ENCODE results near the gene SLC25A12. TPM values are rescaled to one million over a fixed set of nuclear protein-coding genes. Genes with fewer than 3 reads are reported as not detected.
A peak's percentile ranks its signal among the peaks of the same experiment; 100 is the strongest.
"Not testable (repeated sequence)": the region's sequence is repeated elsewhere in the genome, so short reads cannot be mapped to it uniquely, and the experiment has no call there.

SLC25A12 gene
- total and polyA plus RNA-seq, 2 donors (not counting 1 experiment from before 2014, with no cell fraction given) = 10.0 to 21.0 TPM

- no peak overlapping the region for H3K9ac ChIP-seq (ENCODE audit: low read length)
- H3K9me3 Mint-ChIP-seq (ENCODE audit: insufficient read depth) = no peaks in the 10 kb centered on the region
- H3K4me3 Mint-ChIP-seq = no peak overlapping the region
- intact Hi-C loops (cut with micrococcal nuclease) = loop anchor here (5.0 kb wide), 1 partner anchor 316 kb away; no protein-coding TSS in a partner anchor
- no peak overlapping the region for H3K4me2 ChIP-seq (replicated peaks; ENCODE audit: low read depth, low read length, poor library complexity, severe bottlenecking)
- H3K27ac ChIP-seq (ENCODE audit: low read length in 2 of 2) = no peak overlapping the region
- ChIA-PET CTCF (interaction anchor here (0.9 to 1.9 kb wide), 3 partner anchors 20 to 651 kb away, joined by 3 to 6 read pairs (median 4); no protein-coding TSS in a partner anchor), POLR2A (no interaction called here)
- H2AFZ ChIP-seq (ENCODE audit: insufficient read depth, low read depth, low read length, poor library complexity, severe bottlenecking) = no peak overlapping the region
- no peaks in the 10 kb centered on the region for H3K27me3 ChIP-seq (replicated peaks in 1 of 4; ENCODE audit: control extremely low read depth in 1 of 4, control insufficient read depth in 3 of 4, insufficient read depth in 4 of 4, low read length in 3 of 4)
- H4K20me1 ChIP-seq (ENCODE audit: control insufficient read depth, insufficient read depth, low read length, poor library complexity, severe bottlenecking) = no peaks in the 10 kb centered on the region
- H3K36me3 ChIP-seq (replicated peaks in 1 of 2; ENCODE audit: control extremely low read depth in 1 of 2, control insufficient read depth in 1 of 2, extremely low read depth in 1 of 2, insufficient read depth in 2 of 2, low read length in 1 of 2) = peaks cover 0 to 24% of the 10 kb centered on the region in 2 experiments
- no peak overlapping the region for H3K4me3 ChIP-seq (ENCODE audit: control extremely low read depth in 1 of 5, extremely low read depth in 1 of 5, insufficient read depth in 1 of 5, low read depth in 2 of 5, low read length in 4 of 5)
- H3K4me1 ChIP-seq (ENCODE audit: control insufficient read depth in 2 of 2, insufficient read depth in 2 of 2, low read length in 2 of 2) = no peaks in the 10 kb centered on the region
- no peaks in the 10 kb centered on the region for H3K9me3 ChIP-seq (ENCODE audit: control extremely low read depth in 1 of 3, control insufficient read depth in 2 of 3, insufficient read depth in 1 of 3, low read length in 2 of 3)
- 100% methylated on average over 1 of the region's 4 CpGs for WGBS (ENCODE audit: insufficient coverage)
- H3K27me3 Mint-ChIP-seq = no peaks in the 10 kb centered on the region
- no peaks in the 10 kb centered on the region for H3K79me2 ChIP-seq (ENCODE audit: control insufficient read depth, insufficient read depth, low read length)
- ATAC-seq (ENCODE audit: low read depth) (no peak), DNase-seq (peak; percentile 10)
- no peaks in the 10 kb centered on the region for H3K4me1 Mint-ChIP-seq
- no peak overlapping the region for H3K27ac Mint-ChIP-seq
- TF ChIP-seq EZH2 (IDR thresholded peaks at IDR 0.05; ENCODE audit: borderline replicate concordance, insufficient read depth, low read depth, low read length, poor library complexity, severe bottlenecking) (no peak), CTCF (IDR thresholded peaks at IDR 0.05) (no peak)
Observed at GRCh38 chr2:171811245-171811628, 82.8 kb downstream of the SLC25A12 start.

- Histone ChIP-seq H3K4me2 (replicated peaks; ENCODE audit: low read depth, low read length, poor library complexity, severe bottlenecking) (no peak overlapping the region), H3K4me1 (ENCODE audit: control insufficient read depth in 2 of 2, insufficient read depth in 2 of 2, low read length in 2 of 2) (no peaks in the 10 kb centered on the region), H3K9ac (ENCODE audit: low read length) (no peak overlapping the region), H3K27ac (ENCODE audit: low read length in 2 of 2) (no peak overlapping the region), H3K36me3 (replicated peaks in 1 of 2; ENCODE audit: control extremely low read depth in 1 of 2, control insufficient read depth in 1 of 2, extremely low read depth in 1 of 2, insufficient read depth in 2 of 2, low read length in 1 of 2) (peaks cover 0 to 24% of the 10 kb centered on the region in 2 experiments), H3K79me2 (ENCODE audit: control insufficient read depth, insufficient read depth, low read length) (no peaks in the 10 kb centered on the region), H2AFZ (ENCODE audit: insufficient read depth, low read depth, low read length, poor library complexity, severe bottlenecking) (no peak overlapping the region), H3K9me3 (ENCODE audit: control extremely low read depth in 1 of 3, control insufficient read depth in 2 of 3, insufficient read depth in 1 of 3, low read length in 2 of 3) (no peaks in the 10 kb centered on the region), H3K4me3 (ENCODE audit: control extremely low read depth in 1 of 5, extremely low read depth in 1 of 5, insufficient read depth in 1 of 5, low read depth in 2 of 5, low read length in 4 of 5) (no peak overlapping the region), H4K20me1 (ENCODE audit: control insufficient read depth, insufficient read depth, low read length, poor library complexity, severe bottlenecking) (no peaks in the 10 kb centered on the region), H3K27me3 (replicated peaks in 1 of 4; ENCODE audit: control extremely low read depth in 1 of 4, control insufficient read depth in 3 of 4, insufficient read depth in 4 of 4, low read length in 3 of 4) (no peaks in the 10 kb centered on the region)
- H3K9me3 Mint-ChIP-seq (ENCODE audit: insufficient read depth) = no peaks in the 10 kb centered on the region
- CTCF ChIA-PET = interaction anchor here (0.9 to 1.9 kb wide), 3 partner anchors 19 to 651 kb away, joined by 3 to 6 read pairs (median 4); no protein-coding TSS in a partner anchor
- H3K4me1 Mint-ChIP-seq = no peaks in the 10 kb centered on the region
- intact Hi-C loops (cut with micrococcal nuclease) = loop anchor here (5.0 kb wide), 1 partner anchor 317 kb away; no protein-coding TSS in a partner anchor
- H3K27me3 Mint-ChIP-seq = no peaks in the 10 kb centered on the region
- no peak overlapping the region for H3K4me3 Mint-ChIP-seq
- 100% methylated on average over 3 of the region's 5 CpGs for WGBS (ENCODE audit: insufficient coverage)
- no peak for DNase-seq
- H3K27ac Mint-ChIP-seq = no peak overlapping the region
- ATAC-seq (ENCODE audit: low read depth) = no peak
- TF ChIP-seq CTCF (IDR thresholded peaks at IDR 0.05) (no peak), EZH2 (IDR thresholded peaks at IDR 0.05; ENCODE audit: borderline replicate concordance, insufficient read depth, low read depth, low read length, poor library complexity, severe bottlenecking) (no peak)
- POLR2A ChIA-PET = no interaction called here
Observed at GRCh38 chr2:171810422-171811244, 83.4 kb downstream of the SLC25A12 start.

- H3K9me3 Mint-ChIP-seq (ENCODE audit: insufficient read depth); H3K4me1 Mint-ChIP-seq; H3K9me3 ChIP-seq (ENCODE audit: control extremely low read depth in 1 of 3, control insufficient read depth in 2 of 3, insufficient read depth in 1 of 3, low read length in 2 of 3); H2AFZ ChIP-seq (ENCODE audit: insufficient read depth, low read depth, low read length, poor library complexity, severe bottlenecking); POLR2A ChIA-PET; H3K27me3 ChIP-seq (replicated peaks in 1 of 4; ENCODE audit: control extremely low read depth in 1 of 4, control insufficient read depth in 3 of 4, insufficient read depth in 4 of 4, low read length in 3 of 4); H3K27ac Mint-ChIP-seq; H3K4me3 Mint-ChIP-seq; H3K4me3 ChIP-seq (ENCODE audit: control extremely low read depth in 1 of 5, extremely low read depth in 1 of 5, insufficient read depth in 1 of 5, low read depth in 2 of 5, low read length in 4 of 5); ATAC-seq (ENCODE audit: low read depth); H3K9ac ChIP-seq (ENCODE audit: low read length); H3K4me1 ChIP-seq (ENCODE audit: control insufficient read depth in 2 of 2, insufficient read depth in 2 of 2, low read length in 2 of 2); H3K27ac ChIP-seq (ENCODE audit: low read length in 2 of 2); DNase-seq; intact Hi-C loops (cut with micrococcal nuclease); H4K20me1 ChIP-seq (ENCODE audit: control insufficient read depth, insufficient read depth, low read length, poor library complexity, severe bottlenecking); H3K27me3 Mint-ChIP-seq; H3K4me2 ChIP-seq (replicated peaks; ENCODE audit: low read depth, low read length, poor library complexity, severe bottlenecking); H3K79me2 ChIP-seq (ENCODE audit: control insufficient read depth, insufficient read depth, low read length): not testable (repeated sequence)
- H3K36me3 ChIP-seq (replicated peaks in 1 of 2; ENCODE audit: control extremely low read depth in 1 of 2, control insufficient read depth in 1 of 2, extremely low read depth in 1 of 2, insufficient read depth in 2 of 2, low read length in 1 of 2) = peaks cover 0 to 24% of the 10 kb centered on the region in 2 experiments
- CTCF ChIA-PET = interaction anchor here (0.6 kb wide), 1 partner anchor 673 kb away, joined by 3 read pairs; no protein-coding TSS in a partner anchor
Observed at GRCh38 chr2:171808885-171809284, 85.2 kb downstream of the SLC25A12 start.
